Mucosa of gallbladder (tissue), 1 donor: ENCODE results near the gene MRPL36. TPM values are rescaled to one million over a fixed set of nuclear protein-coding genes. Genes with fewer than 3 reads are reported as not detected.

Experiments
- DNase-seq: peaks from one replicate; pipeline ENCODE4 v3.0.0-alpha.2; 2020; ENCODE audit warnings: low spot score
- total RNA-seq: library from RNA; stranded (reverse); gene quantifications from one replicate; pipeline ENCODE4 v1.2.1, GENCODE V29; 2021
- donor health status: DM: no; HTN: no; CAD: no.

Gene MRPL36
- total RNA-seq, 1 donor from 2014 or later = 33.7 TPM

DNA sequence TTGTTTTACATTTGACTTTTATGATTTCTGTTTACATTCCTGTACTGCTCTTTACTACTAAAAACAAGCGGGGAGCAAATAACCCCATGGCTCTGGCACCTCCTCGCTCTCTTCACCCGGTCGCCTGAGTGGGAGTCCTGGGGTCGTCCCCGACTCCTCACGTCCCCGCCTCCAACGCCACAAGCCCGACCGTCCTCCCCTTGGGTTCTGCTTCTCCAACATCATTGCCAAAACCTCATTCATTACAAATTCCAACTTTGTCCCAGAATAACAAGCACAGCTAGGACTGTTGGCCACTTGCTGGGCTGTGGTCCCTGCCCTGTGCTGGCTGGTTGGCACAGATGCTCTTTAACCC lies 35.1 kb downstream of the MRPL36 start:
- no peak for DNase-seq

DNA sequence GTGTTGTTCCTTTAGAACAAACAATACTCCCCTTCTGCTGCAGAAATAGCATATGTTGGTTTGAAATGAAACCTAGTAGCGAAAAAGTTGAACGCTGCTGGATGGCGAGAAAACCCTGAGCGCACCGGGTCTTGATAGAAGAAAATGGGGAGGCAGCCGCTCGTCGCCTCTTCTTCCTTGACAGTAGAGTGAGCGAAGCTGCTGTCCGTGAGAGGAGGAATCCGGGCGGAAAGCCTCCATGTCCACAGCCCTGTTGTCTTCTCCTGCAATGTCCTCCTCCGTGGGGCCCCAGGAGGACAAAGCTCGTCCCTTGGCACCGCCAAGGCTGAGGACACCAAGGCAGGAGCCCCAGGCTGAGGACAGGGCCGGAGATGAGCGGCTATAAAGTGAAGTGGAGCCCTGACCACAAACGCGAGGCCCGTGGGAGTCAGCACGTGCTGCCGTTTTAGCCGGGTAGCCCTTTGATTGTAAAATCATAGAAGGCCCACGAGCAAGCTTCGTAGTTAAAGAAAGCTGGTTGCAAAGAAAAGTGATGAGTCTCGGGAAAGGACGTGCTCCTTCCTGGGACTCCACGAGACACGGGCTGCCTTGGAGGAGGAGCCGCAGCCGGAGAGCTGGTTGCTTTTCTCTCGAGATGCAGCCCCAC lies 35.6 kb downstream of the MRPL36 start:
- no peak for DNase-seq

DNA sequence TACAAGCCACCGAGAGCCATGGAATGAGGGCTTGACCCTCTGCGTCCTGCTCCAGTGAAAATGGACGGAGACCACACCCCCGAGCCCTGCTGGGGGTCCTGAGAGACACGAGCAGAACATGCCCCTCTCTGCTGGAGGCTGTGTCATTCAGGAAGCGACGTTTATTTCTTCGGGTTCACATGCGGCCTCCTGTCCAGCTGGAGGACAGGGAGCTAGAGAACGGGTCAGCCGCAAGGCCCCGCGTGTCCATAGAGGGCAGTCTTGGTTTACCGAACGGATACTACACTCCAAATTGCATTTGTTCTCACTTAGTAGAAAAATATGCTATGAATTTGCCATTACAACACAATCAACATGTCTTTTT lies 36.1 kb downstream of the MRPL36 start:
- DNase-seq = no peak

DNA sequence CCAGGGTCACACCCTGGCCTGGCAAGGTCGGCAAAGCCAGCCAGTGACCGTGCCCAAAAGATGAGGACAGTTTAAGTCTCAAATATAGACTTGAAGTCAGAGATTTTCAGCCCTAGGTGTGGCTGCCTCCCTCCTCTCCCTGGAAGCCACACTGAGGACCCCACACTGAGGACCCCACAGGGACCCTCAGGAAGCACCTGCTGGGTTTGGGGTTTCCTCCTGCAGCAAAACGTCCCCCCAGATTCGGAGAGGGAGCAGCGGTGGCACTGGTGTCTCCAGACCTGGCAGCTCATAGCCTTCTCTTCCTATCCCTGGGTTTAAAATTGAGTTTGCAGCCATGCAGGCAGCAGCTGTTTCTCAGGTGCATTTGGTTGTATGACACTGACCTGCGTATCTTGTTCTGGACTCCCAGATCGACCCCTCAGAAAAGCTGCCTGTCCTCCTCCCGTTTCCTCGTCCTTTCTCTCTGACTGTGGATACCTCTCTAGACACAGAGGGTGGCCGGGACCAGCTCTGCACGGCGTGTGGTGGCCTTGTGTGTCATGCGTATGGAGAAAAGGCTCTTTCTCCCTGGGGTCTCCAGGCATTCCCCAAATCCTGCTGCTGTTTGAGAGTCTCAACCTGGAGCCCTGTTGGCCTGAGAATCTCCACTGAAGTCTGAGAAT lies 36.6 kb downstream of the MRPL36 start:
- no peak for DNase-seq

DNA sequence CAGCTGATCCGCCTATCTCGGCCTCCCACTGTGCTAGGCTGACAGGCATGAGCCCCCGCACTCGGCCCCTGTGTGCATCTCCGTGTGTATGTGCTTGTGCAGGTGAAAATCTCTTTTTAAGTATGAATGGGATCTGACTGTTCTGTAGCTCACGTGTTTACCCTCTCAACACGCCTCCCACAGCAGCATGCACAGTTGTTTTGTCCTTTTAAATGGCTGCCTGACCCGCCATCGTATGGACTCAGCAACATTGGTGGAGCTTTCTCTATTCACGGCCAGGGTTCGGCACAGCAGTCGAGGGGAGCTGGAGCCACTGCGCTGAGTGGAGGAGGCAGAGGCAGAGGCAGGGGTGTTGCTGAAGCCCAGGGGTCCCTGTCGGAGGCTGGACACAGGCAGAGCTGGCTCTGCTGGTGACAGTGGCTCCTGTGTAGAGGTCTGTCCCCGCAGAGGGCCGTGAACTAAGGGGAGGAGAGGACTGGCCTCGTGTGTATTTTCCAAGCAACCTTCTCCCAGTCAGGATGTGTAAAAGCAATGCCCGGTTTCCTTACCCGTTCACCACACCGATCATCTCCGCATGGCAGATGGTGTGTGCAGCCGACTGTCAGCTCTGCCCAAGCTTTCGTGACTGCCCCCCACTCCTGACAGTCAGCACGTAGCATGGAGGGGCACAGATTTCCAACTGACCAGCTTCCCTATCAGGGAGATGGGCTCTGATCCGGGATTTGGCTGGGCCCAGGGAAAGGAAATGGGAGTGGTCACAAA lies 37.3 kb downstream of the MRPL36 start:
- no peak for DNase-seq

DNA sequence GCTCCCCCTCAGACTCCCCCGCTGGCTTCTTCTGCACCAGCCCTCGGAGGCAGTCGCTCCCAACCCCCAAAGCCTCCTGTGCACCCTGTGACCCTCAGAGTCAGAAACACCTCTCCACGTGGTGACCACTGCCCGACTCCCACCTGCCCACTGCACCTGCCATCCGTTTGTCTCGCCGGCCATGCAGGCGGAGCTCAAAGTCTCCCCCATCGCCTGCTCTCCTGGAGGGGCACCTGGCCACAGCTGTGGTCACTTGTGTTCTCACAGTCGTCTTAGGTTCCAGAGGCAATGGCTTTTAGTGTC lies 38.2 kb downstream of the MRPL36 start:
- no peak for DNase-seq

DNA sequence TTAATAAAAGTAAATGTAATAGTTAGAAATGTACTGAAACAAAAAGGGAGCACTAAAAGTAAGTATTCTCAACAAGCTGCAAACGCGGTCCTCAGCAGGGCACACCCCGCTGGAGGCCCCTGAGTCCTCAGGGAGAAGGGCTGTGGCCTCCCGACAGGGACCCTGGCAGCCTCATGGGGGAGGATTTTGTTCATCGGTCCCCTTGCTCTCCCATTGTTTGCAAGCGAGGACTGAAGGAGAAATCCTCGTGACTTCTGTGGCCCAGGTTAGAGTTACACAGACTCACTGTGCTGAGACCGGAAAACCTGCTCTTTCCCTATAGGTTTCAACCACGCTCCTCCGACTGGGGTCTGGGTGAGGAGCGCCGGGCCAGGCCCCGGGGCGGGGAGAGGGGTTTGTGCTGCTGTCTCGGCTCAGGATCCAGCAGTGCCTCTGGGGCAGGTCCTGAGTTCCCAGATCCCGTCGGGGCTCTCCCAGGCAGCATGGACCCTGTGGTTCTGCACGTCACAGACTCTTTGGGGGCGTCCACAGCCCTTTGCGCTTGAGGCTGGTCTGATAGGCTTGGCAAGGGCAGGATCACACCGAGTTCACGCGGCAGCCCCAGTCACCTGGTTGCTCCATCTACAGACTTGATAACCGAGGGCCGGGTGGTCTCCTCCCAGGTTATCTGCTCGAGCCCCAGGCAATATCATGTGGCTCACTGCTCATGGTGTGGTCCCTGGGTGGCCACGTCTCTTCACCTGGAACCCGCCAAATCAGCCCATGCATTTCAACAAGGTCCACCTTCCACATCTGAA lies 38.8 kb downstream of the MRPL36 start:
- DNase-seq = no peak

DNA sequence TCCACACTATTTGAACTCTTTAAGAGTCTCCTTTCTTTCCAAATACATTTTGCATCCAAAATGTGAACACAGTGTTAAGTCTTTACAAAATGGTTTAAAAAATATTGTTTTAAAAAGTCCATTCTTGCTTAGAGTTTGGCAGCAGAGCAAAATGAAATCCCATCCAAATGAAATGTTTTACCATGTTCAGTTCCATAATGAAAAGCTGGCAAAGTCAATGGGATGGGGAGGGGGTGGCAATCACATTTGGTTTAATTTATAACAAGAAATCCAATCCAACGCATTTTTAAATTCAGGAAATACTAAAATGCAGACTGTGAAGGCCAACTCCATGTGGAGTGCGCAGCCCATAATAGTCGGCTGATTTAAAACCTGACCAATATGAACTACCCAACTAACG lies 39.4 kb downstream of the MRPL36 start:
- DNase-seq = no peak

DNA sequence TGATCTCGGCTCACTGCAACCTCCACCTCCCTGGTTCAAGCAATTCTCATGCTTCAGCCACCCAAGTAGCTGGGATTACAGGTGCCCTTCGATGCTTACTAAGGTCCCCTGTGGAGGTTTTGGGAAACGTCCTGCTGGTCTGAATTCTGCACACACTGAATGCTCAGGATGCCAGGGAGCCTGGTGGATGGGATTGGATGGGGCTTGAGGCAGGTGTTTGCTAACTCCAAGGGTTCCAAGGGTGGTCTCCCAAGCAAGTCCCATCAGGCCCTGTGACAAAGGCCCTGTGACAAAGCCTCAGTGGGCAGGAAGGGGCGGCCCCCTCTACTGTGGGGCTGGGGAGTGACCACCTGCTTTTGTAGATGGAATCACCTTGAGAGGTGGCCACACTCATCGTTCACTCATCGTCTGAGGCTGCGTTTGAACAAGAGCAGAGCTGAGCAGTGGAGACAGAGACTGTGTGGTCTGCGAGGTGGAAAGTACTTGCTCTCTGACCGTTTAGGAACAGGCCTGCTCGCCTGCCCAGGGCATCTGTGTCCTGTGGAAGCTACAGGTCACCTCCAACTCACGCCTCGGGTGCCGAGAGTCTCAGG lies 40.2 kb downstream of the MRPL36 start:
- DNase-seq = no peak

DNA sequence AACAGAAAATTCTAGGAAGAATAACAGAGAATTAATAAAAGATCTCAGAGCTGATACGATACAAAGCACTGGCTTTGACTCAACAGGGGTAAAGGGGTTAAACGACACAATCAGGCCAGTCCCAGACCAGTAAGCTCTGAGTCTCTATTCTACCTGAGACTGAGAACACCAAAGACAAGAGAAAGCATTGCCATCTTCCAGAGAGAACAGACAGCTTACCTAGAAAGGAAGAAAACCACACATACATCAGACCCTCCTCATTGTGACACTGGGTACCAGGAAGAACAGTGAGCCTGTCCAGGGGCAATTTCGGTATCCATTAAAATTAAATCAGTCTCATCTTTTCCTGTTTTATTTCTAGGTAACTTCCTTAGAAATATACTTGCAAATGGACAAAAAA lies 41.1 kb downstream of the MRPL36 start:
- no peak for DNase-seq

DNA sequence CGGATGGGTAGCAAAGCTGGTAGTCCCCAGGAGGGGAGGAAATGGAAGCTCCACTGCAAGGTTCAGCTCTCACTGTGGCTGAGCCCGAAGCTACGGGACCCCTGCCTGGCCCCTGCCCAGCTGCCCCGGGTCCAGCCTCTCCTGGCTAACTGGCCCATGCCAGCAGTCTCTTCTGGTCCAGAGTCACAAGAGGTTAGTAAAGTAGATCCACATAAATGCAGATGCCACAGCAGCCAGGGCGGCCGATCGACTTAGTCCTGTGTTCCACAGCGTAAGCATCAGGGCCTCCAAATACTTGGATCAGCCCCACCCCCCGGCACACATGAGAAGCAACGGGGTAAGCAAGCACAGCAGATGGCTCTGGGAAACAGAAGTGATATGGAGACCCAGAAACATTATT lies 42.1 kb downstream of the MRPL36 start:
- no peak for DNase-seq

DNA sequence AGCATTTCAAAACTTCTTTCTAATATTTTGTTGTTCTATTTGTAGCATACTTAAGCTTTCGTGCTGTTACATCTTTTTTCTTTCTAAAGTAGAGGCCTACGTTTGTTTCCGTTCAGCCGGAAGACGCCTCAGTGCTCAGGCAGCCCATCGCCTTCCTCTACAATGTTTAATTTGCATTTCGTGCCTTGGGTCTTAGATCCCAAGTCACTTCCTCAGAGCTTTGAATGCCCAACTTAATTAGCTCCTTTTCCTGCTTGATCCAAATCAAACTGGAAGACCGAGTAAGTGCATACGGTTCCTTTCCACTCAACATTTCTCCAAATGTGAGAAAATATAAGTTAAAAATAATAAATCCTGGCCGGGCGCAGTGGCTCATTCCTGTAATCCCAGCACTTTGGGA lies 43.2 kb downstream of the MRPL36 start:
- no peak for DNase-seq

DNA sequence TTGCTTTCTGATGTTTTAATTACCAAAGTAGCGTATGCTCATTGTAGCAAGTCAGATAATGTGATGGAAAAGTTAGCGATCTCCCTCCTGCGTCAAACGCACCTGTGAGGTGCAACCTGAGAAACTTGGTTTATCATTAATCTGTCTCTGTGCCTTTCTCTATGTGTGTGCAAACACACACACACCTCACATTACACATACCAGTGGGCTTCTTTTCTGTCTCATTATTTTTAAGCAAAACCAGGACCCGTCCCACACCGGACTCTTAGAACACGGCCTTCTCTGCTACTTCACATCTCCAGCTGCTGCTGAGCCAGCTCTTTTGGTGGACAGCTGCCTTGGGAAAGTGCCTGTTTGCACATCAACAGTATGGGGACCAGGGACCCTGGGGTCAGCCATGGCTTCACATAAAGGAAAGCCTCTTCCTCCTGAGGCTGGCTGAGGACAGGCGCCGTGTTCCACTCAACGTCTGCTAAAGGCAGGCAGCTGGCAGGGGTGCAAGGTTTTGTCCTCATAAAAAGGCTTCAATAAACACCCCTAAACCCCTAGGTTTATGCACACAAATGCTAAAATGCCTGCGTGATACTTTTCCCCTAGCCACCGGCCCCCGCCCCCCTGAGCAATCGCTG lies 44.2 kb downstream of the MRPL36 start:
- no peak for DNase-seq

DNA sequence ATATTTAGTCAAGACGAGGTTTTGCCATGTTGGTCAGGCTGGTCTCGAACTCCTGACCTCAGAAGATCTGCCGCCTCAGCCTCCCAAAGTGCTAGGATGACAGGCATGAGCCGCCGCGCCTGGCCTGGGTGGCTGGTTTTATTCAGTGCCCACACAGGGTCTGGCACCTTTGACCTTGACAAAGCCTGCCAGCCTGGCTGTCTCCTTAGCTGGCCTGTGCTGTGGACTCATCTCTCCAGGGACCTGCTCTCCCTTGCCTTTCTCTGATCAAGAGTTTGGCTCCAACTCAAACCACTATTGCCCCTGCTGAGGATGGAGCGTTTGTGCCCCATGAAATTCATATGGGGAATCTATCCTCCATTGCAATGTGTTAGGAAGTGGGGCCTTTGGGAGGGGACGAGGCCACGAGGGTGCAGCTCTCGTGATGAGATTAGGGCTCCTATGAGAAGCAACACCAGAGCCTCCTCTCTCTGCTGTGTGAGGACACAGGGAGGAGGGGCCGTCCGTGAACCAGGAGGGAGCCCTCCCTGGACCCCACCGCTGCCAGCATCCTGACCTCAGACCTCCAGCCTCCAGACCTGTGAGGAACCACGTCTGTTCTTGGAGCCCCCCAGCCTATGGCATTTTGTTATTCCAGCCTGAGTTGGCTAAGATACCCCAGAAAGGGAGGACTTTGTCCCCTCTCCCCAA lies 45.0 kb downstream of the MRPL36 start:
- no peak for DNase-seq

DNA sequence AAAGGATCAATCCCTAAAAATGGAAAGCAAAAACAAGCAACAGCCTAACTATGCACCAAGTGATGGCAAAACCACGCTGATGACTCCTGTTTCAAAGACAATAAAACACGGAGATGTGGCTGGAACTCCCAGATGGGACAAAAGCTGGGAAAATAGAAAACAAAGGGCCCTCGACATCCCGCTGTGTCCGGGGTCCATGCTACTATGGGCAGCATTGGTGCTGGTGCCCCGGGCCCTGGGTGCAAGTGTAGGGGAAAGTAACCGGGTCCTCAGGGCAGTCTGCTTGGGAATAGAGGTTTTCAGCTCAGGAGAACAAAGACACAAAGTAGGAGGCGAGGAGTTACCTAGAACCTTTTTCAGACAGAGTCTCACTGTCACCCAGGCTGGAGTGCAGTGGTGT lies 46.1 kb downstream of the MRPL36 start:
- no peak for DNase-seq

DNA sequence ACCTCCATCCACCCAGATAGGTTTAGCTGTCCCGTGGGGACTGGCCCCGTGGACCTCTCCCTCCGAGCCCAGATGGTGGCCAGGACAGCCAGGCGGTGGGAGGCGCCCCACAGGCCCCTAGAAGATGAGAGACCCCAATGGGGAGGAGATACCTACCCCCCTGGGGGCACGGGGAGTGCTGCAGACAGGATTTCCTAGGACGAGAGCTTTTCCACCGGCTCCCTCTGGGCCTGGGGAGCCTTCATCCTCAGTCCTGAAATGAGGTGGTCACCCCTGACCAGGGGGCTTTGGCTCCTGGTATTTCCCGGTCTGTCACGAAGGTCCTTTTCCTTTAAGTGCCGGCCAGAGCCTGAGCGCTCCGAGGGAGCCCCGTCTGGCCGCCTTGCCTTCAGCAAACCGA lies 46.8 kb downstream of the MRPL36 start:
- DNase-seq = no peak

DNA sequence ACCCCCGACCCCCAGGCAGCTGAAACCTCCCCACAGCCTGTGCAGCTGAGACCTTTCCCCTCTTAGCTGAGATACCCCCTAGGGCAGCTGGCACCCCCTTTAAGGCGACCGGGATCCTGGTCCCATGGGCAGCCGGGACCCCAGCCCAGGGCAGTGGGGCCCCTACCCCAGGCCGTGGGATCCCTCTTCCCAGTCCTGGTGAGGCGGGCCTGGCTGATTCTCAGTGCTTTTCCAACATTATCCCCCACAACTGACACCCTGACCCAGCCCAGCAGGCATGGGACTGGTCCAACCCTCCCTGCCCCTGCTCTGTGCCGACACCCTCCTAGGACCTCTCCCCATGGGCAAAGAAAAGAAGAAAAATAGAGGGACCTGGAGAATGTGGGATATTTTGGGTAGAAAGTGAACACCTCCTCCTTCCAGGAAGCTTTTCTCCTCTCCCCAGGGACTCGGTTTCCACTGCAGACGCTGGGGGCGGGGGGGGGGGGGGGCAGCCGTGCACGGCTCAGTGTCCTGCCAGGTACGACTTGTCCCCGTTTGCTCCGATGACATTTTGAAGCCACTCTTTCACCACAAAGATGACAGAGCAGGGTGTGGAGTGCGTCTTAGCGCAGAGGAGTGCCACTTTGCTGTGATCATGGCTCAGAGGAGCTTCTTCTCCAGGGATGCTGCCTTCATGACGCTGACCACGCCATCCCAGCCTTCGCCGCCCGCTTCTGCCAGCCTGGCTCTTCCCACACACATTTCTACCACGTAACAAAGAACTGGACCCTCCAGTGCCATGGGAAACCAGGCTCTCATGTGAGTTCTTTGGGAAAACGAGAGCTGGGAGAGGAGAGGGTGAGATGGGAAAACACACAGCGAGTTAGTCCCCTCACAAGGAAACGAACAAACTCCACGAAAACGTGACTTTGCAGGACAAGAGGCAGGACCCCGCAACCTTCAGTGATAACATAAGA lies 47.5 kb downstream of the MRPL36 start:
- DNase-seq = no peak

DNA sequence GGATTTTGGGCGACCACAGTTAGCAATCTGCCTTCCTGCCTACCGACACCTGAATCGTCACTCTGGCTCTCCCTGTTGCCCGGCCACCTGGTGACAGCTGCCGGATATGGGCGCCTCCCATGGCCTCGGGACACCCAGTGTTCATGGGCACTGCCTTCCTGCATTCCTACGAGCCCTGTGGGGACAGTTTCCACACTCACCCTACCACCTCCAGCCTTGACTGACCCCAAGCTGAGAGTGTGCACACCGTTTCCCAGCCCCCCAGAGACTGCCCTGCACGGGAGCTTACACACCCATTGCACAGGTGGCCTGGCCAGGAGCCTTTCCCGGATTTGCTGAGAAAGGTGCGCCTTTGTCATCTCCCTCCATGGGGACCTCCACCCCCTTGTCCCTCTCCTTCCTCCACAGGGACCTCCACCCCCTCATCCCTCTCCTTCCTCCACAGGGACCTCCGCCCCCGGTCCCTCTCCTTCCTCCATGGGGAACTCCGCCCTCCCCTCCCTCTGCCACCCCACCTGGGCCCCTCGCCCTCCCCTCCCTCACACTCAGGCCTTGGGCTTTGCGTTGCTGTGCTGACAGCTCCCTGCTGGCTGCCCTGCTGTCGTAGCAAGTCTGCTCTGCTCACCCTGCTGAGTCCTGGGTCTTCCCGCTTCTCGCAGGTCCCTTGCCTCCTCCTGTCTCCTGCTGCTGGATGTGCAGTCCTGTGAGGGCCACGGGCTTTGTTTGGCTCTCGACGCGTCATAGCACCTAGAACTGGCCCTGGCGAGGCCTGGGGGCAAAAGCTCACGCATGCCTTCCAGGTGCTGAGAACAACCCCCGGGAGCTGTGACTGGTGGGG lies 48.4 kb downstream of the MRPL36 start:
- DNase-seq = no peak

DNA sequence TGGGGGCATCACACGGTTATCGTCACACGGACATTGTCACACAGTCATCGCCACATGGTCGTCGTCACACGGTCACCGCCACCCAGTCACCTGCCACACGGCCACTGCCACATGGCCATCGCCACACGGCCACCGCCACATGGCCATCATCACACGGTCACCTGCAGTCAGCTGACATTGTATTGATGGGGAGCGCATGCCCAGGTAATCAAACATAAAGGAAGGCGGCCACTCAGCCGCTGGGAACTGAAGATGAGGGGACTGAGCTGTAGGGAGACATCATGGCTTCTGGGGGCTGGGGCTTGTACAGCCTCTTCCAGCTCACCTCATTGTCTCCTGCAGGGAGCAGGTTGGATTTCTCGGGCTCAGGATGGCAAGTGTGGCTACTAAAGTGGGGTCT lies 49.2 kb downstream of the MRPL36 start:
- no peak for DNase-seq
